Stimulated activated naive CD4-positive, alpha-beta T cell (primary cell): ENCODE results near the gene CIT.

Source experiments
- DNase-seq, 6 experiments: peaks; one replicate each; lab custom pipeline; 2025; lab: John Stamatoyannopoulos, UW

Gene CIT

GRCh38 chr12:119804011-119804641 is 73.0 kb downstream of the CIT start:
- no peak for DNase-seq

GRCh38 chr12:119803381-119803791 is 73.7 kb downstream of the CIT start:
- DNase-seq: no peak

GRCh38 chr12:119802472-119802871 is 74.6 kb downstream of the CIT start:
- no peak for DNase-seq

GRCh38 chr12:119797090-119797489 is 80.0 kb downstream of the CIT start:
- no peak for DNase-seq

GRCh38 chr12:119796292-119796691 is 80.8 kb downstream of the CIT start:
- DNase-seq: no peak

- DNase-seq: no peak
These were observed 85.7 kb downstream of the CIT start for GRCh38 chr12:119791453-119791852.

GRCh38 chr12:119788786-119789185 is 88.3 kb downstream of the CIT start:
- no peak for DNase-seq

- no peak for DNase-seq
These were observed 90.6 kb downstream of the CIT start for GRCh38 chr12:119786539-119786938.

- no peak for DNase-seq
These were observed 92.4 kb downstream of the CIT start for GRCh38 chr12:119784673-119785072.

GRCh38 chr12:119783787-119784186 is 93.3 kb downstream of the CIT start:
- DNase-seq: no peak

- DNase-seq: no peak
These were observed 95.3 kb downstream of the CIT start for GRCh38 chr12:119781804-119782203.

- no peak for DNase-seq
These were observed 96.2 kb downstream of the CIT start for GRCh38 chr12:119780786-119781434.

- DNase-seq: no peak
These were observed 101.7 kb downstream of the CIT start for GRCh38 chr12:119775246-119775895.

- DNase-seq: no peak
These were observed 104.7 kb downstream of the CIT start for GRCh38 chr12:119772431-119772830.

GRCh38 chr12:119770146-119770545 is 107.0 kb downstream of the CIT start:
- no peak for DNase-seq

- DNase-seq: no peak
These were observed 114.5 kb downstream of the CIT start for GRCh38 chr12:119762619-119763018.

GRCh38 chr12:119758722-119759121 is 118.4 kb downstream of the CIT start:
- no peak for DNase-seq

- no peak for DNase-seq
These were observed 118.9 kb downstream of the CIT start for GRCh38 chr12:119758234-119758633.

GRCh38 chr12:119751961-119752360 is 125.2 kb downstream of the CIT start:
- DNase-seq: no peak

- DNase-seq: no peak
These were observed 127.5 kb downstream of the CIT start for GRCh38 chr12:119749666-119750065.

GRCh38 chr12:119748497-119748896 is 128.6 kb downstream of the CIT start:
- no peak for DNase-seq

- DNase-seq: no peak
These were observed 131.0 kb downstream of the CIT start for GRCh38 chr12:119746169-119746568.

- DNase-seq: no peak
These were observed 132.1 kb downstream of the CIT start for GRCh38 chr12:119744900-119745606.
